OCI-LY3 (cell line): ENCODE measurements around the gene OVAAL.

Experiments
- H2AFZ ChIP-seq: fragments of 200-600, 300-600 bp; shearing (Covaris generic); 2 replicates; pipeline ENCODE4 v1.6.0; 2014; ENCODE audit warnings: antibody characterized with exemption, low read depth, low read length
- H3K27ac ChIP-seq: fragments of 200-600, 300-600 bp; sonication (generic); 2 replicates; pipeline ENCODE4 v1.5.1; 2014; ENCODE audit warnings: mild to moderate bottlenecking, low read length, moderate library complexity, mixed read lengths
- H3K27me3 ChIP-seq: fragments of 200-600, 300-600 bp; sonication (generic); 2 replicates; pipeline ENCODE4 v1.6.1; 2014; ENCODE audit warnings: low read depth, low read length, mixed read lengths
- H3K36me3 ChIP-seq: fragments of 200-600, 300-600 bp; sonication (generic); replicated peaks from 2 replicates; pipeline ENCODE3; 2014; ENCODE audit warnings: low read depth, low read length, mixed read lengths
- H3K4me1 ChIP-seq: fragments of 300-600, 200-600 bp; sonication (generic); 2 replicates; pipeline ENCODE4 v1.6.1; 2014; ENCODE audit warnings: low read length, mixed read lengths
- H3K4me2 ChIP-seq: fragments of 200-600, 300-600 bp; sonication (generic); 2 replicates; pipeline ENCODE4 v1.6.1; 2014; ENCODE audit warnings: low read length, mixed read lengths
- H3K4me3 ChIP-seq: fragments of 300-600, 200-600 bp; sonication (generic); 2 replicates; pipeline ENCODE4 v1.5.1; 2014; ENCODE audit warnings: antibody characterized with exemption, mild to moderate bottlenecking, low read length, moderate library complexity
- H3K79me2 ChIP-seq: fragments of 300-600, 200-600 bp; shearing (Covaris generic); 2 replicates; pipeline ENCODE4 v1.6.1; 2014; ENCODE audit warnings: mild to moderate bottlenecking, low read length, mixed read lengths
- H3K9ac ChIP-seq: fragments of 300-600, 200-600 bp; shearing (Covaris generic); 2 replicates; pipeline ENCODE4 v1.6.0; 2014; ENCODE audit warnings: mild to moderate bottlenecking, low read length, moderate library complexity
- H3K9me3 ChIP-seq: fragments of 200-600, 300-600 bp; shearing (Covaris generic); 2 replicates; pipeline ENCODE4 v1.6.1; 2014; ENCODE audit warnings: low read length, mixed read lengths; ENCODE audit not compliant: insufficient read depth
- H4K20me1 ChIP-seq: fragments of 200-600, 300-600 bp; sonication (generic); 2 replicates; pipeline ENCODE4 v1.6.1; 2016; ENCODE audit warnings: low read length, mixed read lengths; ENCODE audit not compliant: insufficient read depth
- EZH2phosphoT487 ChIP-seq: fragments of 200-600 bp; shearing (Covaris generic); IDR thresholded peaks from 2 replicates; pipeline ENCODE4 v1.6.1; 2018; ENCODE audit warnings: antibody characterized with exemption, mixed run types, low read depth
- TF ChIP-seq, protein P1 (sequence below): fragments of 200-600, 300-600 bp; sonication (generic); IDR thresholded peaks from 2 replicates; pipeline ENCODE4 v1.5.1; 2014; ENCODE audit warnings: antibody characterized with exemption, low read length, low read depth

OVAAL gene

DNA sequence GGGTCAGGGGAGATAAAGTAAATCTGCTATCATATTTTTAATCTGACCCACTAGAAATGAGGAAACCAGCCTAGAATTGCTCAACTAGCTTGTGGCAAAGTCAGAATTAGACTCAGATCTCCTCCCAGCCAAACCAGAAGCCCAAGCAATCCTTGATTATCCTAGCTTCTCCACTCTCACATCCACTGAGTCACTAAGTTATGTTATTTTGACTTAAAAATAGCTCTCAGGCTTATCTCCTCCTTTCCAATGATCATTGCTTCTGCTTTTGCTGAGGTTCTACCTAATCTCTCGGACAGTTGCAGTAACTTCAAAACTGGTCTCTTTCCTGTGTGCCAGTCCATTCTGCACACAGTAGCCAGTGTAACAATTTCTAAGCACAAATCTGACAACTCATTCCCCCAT, 22.9 kb downstream of the OVAAL start:
- H3K9me3 ChIP-seq, result no peaks in the 10 kb centered on the region
- no peaks in the 10 kb centered on the region for H3K36me3 ChIP-seq
- no peak overlapping the region for H3K27ac ChIP-seq
- TF ChIP-seq, protein P1, sequence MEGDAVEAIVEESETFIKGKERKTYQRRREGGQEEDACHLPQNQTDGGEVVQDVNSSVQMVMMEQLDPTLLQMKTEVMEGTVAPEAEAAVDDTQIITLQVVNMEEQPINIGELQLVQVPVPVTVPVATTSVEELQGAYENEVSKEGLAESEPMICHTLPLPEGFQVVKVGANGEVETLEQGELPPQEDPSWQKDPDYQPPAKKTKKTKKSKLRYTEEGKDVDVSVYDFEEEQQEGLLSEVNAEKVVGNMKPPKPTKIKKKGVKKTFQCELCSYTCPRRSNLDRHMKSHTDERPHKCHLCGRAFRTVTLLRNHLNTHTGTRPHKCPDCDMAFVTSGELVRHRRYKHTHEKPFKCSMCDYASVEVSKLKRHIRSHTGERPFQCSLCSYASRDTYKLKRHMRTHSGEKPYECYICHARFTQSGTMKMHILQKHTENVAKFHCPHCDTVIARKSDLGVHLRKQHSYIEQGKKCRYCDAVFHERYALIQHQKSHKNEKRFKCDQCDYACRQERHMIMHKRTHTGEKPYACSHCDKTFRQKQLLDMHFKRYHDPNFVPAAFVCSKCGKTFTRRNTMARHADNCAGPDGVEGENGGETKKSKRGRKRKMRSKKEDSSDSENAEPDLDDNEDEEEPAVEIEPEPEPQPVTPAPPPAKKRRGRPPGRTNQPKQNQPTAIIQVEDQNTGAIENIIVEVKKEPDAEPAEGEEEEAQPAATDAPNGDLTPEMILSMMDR, result no peak
- TF ChIP-seq EZH2phosphoT487, result no peak
- no peak overlapping the region for H3K9ac ChIP-seq
- H3K4me3 ChIP-seq, result no peak overlapping the region
- no peaks in the 10 kb centered on the region for H3K27me3 ChIP-seq
- no peaks in the 10 kb centered on the region for H3K79me2 ChIP-seq
- H4K20me1 ChIP-seq, result no peaks in the 10 kb centered on the region
- no peak overlapping the region for H2AFZ ChIP-seq
- H3K4me1 ChIP-seq, result no peaks in the 10 kb centered on the region
- no peak overlapping the region for H3K4me2 ChIP-seq

DNA sequence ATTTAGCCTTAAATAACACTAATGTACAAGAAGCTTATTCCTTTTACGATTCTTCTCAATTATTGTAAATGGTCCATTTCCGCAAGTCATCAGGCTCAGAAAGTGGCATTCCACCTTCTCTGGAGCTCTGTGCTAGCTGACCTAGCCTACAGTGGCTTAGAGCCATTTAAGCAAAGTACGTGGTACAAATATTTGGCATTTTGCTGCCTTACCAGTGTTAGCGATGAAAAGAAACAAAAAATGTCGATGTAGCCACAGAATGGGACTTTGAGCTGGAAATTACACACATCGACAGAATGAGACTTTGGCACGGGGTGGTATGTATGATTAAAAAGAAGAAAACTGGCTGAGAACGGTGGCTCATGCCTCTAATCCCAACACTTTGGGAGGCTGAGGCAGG, 26.1 kb downstream of the OVAAL start:
- no peak overlapping the region for H2AFZ ChIP-seq
- H3K36me3 ChIP-seq, result no peaks in the 10 kb centered on the region
- no peaks in the 10 kb centered on the region for H3K9me3 ChIP-seq
- no peak overlapping the region for H3K4me3 ChIP-seq
- H3K4me1 ChIP-seq, result no peaks in the 10 kb centered on the region
- no peak overlapping the region for H3K9ac ChIP-seq
- 0 out of 2 replicates have a peak, but pooled peaks cover 4% of the 10 kb centered on the region for H3K27me3 ChIP-seq
- no peaks in the 10 kb centered on the region for H3K79me2 ChIP-seq
- H3K4me2 ChIP-seq, result no peak overlapping the region
- no peak overlapping the region for H3K27ac ChIP-seq
- H4K20me1 ChIP-seq, result no peaks in the 10 kb centered on the region
- TF ChIP-seq, protein P1, result no peak
- TF ChIP-seq EZH2phosphoT487, result no peak

DNA sequence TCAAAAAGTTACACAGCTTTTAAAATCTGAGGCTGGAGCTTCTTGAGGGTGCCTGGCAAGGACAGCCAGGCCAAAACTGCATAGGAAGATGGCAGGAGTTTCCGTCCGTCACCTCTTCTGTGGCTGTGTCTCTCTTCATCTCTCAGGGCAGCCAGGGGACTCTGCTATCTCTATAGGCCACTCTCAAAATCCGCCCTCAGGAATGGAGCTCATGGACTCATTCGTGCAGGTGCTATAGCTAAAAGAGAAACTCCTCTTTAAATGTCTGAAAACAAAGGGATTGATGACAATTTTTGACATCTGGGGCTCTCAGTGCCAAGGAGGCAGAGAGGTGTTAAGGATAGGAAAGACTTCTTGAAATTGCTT, 27.2 kb downstream of the OVAAL start:
- H3K4me1 ChIP-seq, result no peaks in the 10 kb centered on the region
- H3K9ac ChIP-seq, result no peak overlapping the region
- H3K79me2 ChIP-seq, result no peaks in the 10 kb centered on the region
- H4K20me1 ChIP-seq, result no peaks in the 10 kb centered on the region
- TF ChIP-seq, protein P1, result no peak
- TF ChIP-seq EZH2phosphoT487, result no peak
- no peaks in the 10 kb centered on the region for H3K36me3 ChIP-seq
- no peak overlapping the region for H2AFZ ChIP-seq
- H3K4me3 ChIP-seq, result no peak overlapping the region
- no peak overlapping the region for H3K27ac ChIP-seq
- H3K27me3 ChIP-seq, result 0 out of 2 replicates have a peak, but pooled peaks cover 4% of the 10 kb centered on the region
- no peaks in the 10 kb centered on the region for H3K9me3 ChIP-seq
- H3K4me2 ChIP-seq, result no peak overlapping the region

DNA sequence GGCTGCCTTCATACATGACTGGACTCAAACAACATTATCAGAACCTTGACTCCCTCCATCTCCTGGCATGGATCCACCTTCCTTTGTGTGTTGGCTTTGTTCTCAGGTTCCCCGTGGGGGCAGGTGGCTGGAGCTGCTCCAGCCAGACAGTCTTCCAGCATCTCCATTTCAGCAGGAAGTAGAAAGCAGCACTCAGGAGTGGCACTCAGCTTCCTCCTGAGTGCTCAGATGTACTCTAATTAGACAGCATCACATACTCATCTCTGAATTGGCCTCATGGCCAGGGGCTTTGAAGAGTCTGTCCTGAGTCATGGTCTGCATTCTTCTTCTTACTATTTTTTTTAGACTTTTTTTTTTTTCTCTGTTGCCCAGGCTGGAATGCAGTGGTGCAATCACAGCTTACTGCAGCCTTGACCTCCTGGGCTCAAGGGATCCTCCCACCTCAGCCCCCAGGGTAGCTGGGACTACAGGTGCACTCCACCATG, 27.9 kb downstream of the OVAAL start:
- H3K9ac ChIP-seq, result no peak overlapping the region
- TF ChIP-seq EZH2phosphoT487, result no peak
- TF ChIP-seq, protein P1, result no peak
- H3K27me3 ChIP-seq, result 0 out of 2 replicates have a peak, but pooled peaks cover 4% of the 10 kb centered on the region
- no peak overlapping the region for H3K4me3 ChIP-seq
- no peaks in the 10 kb centered on the region for H3K79me2 ChIP-seq
- H4K20me1 ChIP-seq, result no peaks in the 10 kb centered on the region
- no peak overlapping the region for H2AFZ ChIP-seq
- H3K9me3 ChIP-seq, result no peaks in the 10 kb centered on the region
- H3K36me3 ChIP-seq, result no peaks in the 10 kb centered on the region
- no peaks in the 10 kb centered on the region for H3K4me1 ChIP-seq
- H3K27ac ChIP-seq, result no peak overlapping the region
- H3K4me2 ChIP-seq, result no peak overlapping the region
